DMS53 (cell line): ENCODE data around the gene MYO16.

Experiments used
- DNase-seq: peaks from one replicate; lab custom pipeline; 2025; lab: John Stamatoyannopoulos, UW

MYO16 gene

DNA sequence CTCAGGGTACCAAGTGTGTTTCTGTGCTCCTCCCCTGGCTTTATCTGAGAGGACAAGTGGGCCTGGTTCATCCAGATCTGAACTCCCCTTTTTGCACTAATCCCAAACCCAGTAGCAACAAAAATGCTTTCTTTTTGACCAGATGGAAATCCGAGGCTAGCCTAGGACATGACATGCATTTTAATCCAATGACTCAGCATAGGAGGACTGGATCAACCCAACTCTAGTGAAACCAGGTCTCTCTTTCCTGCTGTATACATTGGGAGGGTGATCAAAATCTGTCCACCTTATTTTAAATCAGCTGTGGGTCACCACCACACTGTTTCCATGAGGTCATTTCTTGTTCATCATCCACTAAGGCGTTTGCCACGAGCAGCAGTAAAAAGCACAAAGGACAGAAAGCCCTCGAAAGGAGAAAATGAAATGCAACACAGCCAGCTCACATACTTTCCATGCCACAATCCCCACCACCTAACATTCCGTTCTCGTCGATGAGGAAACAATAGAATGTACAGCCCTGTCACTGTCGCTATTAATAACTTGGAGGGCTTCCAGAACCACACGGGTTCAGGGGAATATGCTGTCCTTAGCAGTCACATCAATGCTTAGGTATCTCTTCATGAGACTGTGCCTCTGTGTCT lies 614.0 kb downstream of the MYO16 start:
- no peak for DNase-seq

DNA sequence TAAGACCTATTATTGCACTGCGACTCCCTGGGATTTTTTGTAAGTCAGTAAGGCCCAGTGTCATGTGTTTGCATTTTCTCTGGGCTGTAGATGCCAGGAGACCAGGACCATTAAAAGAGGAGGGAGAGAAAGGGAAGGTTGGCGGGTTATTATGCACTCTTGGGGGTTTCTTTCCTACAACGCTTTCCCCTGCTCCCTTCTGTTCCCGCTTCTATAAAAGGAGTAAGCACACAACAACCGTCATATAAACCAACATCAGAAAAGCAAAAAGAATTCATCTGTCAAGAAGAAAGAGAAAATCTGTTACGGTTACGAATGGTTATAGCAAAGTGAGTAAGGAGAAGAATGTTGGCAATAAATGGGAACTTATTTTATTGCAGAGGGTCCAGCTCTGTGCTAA lies 615.2 kb downstream of the MYO16 start:
- DNase-seq: no peak

DNA sequence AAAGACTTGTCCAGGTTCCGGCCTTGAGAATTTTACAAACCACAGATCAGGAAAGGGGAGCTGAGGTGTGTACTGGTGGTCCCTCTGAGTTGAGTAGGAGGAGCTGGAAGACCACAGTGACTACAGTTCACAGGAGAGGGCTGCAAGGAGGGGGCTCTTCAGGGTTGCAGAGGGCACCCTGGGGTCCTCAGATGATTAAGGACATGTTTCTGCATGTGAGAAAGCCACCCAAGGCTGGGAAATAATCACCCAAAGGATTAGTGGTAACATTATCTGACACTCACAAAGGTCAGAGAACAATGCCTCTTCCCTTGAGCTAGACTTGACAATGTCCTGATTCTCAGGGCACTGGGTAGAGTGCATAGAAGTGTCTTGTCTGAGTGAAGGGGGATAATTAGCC lies 616.6 kb downstream of the MYO16 start:
- DNase-seq: no peak

DNA sequence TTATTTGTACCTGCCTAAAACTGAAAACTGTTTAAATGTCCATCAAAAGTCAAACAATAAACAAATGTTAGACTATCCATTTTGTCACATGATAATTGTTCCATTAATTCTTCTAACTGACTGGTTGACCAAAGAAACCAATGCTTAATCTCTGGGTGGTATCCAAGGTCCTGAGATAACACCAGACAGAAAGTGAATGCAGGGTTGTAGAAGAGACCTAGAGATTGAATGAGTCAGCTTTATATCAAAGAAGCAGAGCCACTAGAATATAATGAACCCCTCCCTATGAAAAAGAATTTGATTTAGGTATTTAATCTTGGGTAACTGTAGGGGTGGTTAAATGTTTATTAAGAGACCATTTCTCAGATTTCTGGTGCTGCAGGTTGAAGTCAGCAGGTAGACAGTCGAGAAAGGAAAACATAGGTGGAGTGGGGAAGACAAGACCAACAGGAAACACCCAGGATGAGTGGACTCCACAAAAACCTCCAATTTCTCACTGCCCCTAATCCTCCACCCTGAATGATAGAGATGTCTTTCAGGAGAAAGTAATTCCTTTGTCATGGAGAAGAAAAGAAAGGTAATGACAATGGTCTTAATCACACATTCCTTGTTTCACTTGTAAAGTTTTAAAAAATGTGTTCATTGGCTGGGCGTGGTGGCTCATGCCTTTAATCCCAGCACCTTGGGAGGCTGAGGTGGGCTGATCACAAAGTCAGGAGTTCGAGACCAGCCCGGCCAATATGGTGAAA lies 620.5 kb downstream of the MYO16 start:
- DNase-seq: no peak

DNA sequence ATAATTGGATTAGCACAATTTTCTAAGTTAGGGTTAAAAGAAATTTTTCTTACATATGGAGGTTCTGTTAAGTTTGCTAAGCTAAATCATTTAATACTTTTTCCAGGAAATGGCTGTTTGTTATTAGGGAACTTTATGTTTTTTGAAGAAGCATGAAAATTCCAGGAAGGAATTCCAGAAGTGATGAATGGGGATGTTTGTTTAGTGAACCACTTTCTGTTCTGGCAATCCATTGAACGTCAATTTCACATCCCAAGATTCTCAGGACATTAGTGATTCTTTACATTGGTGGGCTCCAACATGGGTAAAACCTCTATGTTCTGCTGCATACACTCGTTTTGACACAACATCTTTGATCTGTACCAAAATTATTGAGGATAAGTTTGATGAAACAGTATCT lies 622.5 kb downstream of the MYO16 start:
- DNase-seq: no peak

DNA sequence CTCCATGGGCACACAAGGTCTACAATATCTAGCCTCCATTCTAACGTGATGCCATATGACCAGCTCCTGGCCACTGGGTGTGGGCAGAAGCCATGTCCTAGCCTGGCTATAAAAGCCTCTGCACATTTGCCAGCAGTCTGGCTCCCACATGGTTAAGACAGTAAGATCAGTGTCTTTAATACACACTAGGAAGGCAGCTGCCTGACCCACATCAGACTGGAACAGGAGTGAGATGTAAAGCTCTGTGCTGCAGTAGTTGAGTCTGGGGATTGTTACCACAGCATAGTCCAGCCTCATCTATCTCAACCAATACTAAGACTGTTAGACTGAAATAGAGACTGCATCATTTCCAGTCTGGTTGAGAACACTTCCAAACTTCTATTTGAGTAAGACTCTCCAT lies 623.9 kb downstream of the MYO16 start:
- no peak for DNase-seq

DNA sequence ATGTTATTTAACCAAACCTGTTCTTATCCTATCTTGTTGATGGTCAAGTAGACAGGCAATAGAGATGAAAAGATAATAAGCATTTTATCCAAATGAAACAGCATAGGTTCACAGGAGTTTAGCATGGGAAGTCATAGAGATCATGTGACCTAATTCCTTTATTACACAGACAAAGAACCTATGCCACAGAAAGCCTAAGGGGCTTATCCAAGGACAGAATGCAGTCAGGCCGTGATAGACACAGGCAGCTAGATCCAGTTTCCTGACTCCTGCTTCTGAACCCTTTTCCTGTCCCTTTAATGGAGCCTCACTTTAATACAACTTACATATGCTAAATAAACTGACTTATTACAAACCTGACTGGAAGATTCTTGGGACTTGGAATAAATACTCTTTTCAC lies 624.9 kb downstream of the MYO16 start:
- DNase-seq: no peak

DNA sequence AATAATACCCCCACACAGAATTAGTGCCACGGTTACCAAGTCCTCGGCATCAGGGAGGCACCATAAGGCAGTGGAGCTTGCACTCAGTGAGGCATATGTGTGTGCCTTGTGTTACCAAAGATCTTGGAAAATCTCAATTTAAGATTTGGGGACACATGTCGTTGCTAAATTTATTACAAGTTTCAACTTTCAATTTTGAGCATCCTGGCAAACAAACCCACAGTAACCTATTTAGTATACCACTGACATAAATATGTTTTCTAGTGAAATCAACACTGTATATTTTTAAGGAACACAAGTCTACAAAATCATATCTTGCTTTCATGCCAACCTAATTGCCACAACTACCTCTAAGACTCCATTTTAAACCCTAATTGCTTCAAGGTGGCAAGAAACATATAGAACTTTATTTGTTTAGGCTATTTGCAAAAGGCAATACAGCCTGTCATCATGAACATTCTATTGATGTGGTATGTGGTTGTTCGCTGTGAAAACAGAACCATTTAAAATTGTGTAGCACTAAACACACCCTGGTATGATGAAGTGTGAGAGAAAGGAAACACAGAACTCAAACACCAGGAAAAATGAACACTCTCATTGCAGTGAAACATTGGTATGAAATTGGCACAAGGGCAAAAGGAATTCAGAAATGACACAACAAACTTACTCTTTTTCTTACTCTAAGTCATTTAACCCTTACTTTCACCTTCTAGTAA lies 625.9 kb downstream of the MYO16 start:
- DNase-seq: no peak

DNA sequence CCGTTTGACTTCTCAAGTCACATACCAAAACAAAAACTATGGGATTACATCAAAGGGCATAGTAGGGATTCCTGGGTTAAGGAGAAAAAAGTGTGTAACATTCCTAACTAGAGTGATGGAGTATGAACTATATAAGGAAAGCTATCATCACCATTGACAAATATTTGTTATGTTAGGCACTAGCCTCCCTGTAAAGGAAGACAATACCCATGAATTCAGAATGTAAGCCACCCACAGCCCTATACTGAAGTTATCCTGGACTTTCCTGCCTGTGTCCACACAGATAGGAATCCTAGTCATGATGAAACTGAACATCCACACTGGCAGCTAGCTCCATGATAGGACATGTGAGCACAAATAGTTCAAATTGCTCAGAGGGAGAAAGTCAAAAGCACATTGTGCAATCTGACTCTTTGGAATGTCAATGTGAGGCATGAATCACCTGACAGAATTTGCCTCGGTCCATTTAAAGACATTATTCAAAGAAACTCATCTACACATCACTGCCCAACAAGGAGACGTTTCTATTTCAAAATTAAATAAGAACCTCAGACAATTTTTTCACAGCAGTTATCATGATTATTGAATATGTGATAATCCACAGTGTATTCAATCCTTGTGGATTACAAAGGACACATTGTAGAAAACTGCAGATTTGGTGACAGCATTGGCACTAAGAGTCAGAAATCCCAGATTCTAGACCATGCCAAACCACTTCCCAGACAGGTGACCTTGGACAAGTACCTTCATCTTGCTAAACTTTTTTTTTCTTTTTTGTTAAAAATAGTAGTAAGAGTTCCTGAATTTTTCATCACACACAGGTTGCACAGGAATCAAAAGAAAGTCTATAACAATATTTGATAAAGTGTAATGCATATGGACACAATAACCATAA lies 627.7 kb downstream of the MYO16 start:
- DNase-seq: no peak
